CD4-positive, alpha-beta T cell treated with Interleukin-15 for 1 hour (primary cell): ENCODE results near the gene SLC5A7.

ENCODE experiments used
- DNase-seq: peaks from one replicate; pipeline ENCODE4 v3.0.0-alpha.2; 2020

The SLC5A7 gene

GRCh38 chr2:107986278-107987217 is at the start of gene SLC5A7:
Gene SLC5A7, plus strand, starts transcription at chr2:107986524. Its CDS starts 1,632 bp downstream, at chr2:107988156.
- no peak for DNase-seq

- DNase-seq, result no peak
Measured at GRCh38 chr2:107961395-107961794, 24.9 kb upstream of the SLC5A7 start.

- DNase-seq, result no peak
Measured at GRCh38 chr2:107964185-107964584, 22.1 kb upstream of the SLC5A7 start.

GRCh38 chr2:107984707-107985106 is 1.6 kb upstream of the SLC5A7 start:
- no peak for DNase-seq

GRCh38 chr2:107988108-107988507 is 1.8 kb downstream of the SLC5A7 start:
- DNase-seq, result no peak

- no peak for DNase-seq
Measured at GRCh38 chr2:107989445-107989844, 3.1 kb downstream of the SLC5A7 start.

GRCh38 chr2:107990718-107991117 is 4.4 kb downstream of the SLC5A7 start:
- DNase-seq, result no peak

- DNase-seq, result no peak
Measured at GRCh38 chr2:107992069-107992468, 5.7 kb downstream of the SLC5A7 start.

- no peak for DNase-seq
Measured at GRCh38 chr2:107999158-107999557, 12.8 kb downstream of the SLC5A7 start.

GRCh38 chr2:108010912-108011591 is 24.7 kb downstream of the SLC5A7 start:
- no peak for DNase-seq

- DNase-seq, result no peak
Measured at GRCh38 chr2:108013305-108013704, 27.0 kb downstream of the SLC5A7 start.

GRCh38 chr2:108022628-108023027 is 36.3 kb downstream of the SLC5A7 start:
- no peak for DNase-seq

- DNase-seq, result no peak
Measured at GRCh38 chr2:108023776-108024175, 37.5 kb downstream of the SLC5A7 start.

- DNase-seq, result no peak
Measured at GRCh38 chr2:108026092-108026794, 39.9 kb downstream of the SLC5A7 start.

GRCh38 chr2:108029496-108029895 is 43.2 kb downstream of the SLC5A7 start:
- DNase-seq, result no peak

GRCh38 chr2:108029912-108030311 is 43.6 kb downstream of the SLC5A7 start:
- no peak for DNase-seq

- no peak for DNase-seq
Measured at GRCh38 chr2:108031471-108031941, 45.2 kb downstream of the SLC5A7 start.

- DNase-seq, result no peak
Measured at GRCh38 chr2:108034843-108035242, 48.5 kb downstream of the SLC5A7 start.

GRCh38 chr2:108048752-108049151 is 62.4 kb downstream of the SLC5A7 start:
- DNase-seq, result no peak

- no peak for DNase-seq
Measured at GRCh38 chr2:108058576-108059137, 72.3 kb downstream of the SLC5A7 start.

GRCh38 chr2:108061439-108062042 is 75.2 kb downstream of the SLC5A7 start:
- no peak for DNase-seq
